ENCODE measurements around the gene RCN2. TPM values are rescaled to one million over a fixed set of nuclear protein-coding genes. Genes with fewer than 3 reads are reported as not detected.

The RCN2 gene
- total and polyA plus RNA-seq, 2 of the 8 experiments (the other 6 are each of a cell fraction or from before 2014, with no cell fraction given): 65.6 to 137 TPM

DNA sequence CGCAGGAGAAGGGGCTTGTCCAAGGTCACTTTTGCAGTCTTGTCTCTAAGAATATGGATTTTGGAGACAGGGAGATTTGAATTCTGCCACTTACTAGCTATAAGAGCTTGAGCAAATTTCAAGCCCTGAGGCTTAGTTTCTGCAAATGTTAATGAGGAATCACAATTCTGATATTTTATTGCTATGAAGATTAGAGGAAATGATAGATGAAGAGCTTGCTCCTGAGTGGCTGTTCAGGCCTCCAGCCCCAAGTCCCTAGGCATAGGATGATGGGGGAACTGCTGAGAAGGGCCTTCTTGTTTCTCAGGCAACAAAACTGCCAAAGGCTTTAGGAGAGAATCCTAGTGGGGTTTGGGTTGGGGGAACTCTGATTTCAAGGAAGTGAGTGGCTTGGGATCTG, 44.6 kb downstream of the RCN2 start:
- ChIA-PET CTCF (ENCODE audit: partially characterized antibody) (interaction anchor here (0.7 to 5.7 kb wide), 4 partner anchors 18 to 58 kb away, joined by 3 to 43 read pairs (median 18); partner anchors contain the start of gene PSTPIP1), POLR2A (ENCODE audit: partially characterized antibody) (no interaction called here)
- H3K27me3 ChIP-seq (replicated peaks in 1 of 4; ENCODE audit: control insufficient read depth in 3 of 4, extremely low read depth in 1 of 4, insufficient read depth in 3 of 4, low read length in 3 of 4): no peaks in the 10 kb centered on the region; a peak in 1 of 7 replicates
- no peak overlapping the region for H2BK15ac ChIP-seq (ENCODE audit: low read length)
- H3K4me1 ChIP-seq (replicated peaks in 1 of 4; ENCODE audit: control insufficient read depth in 3 of 4, insufficient read depth in 4 of 4, low read length in 3 of 4): peaks cover 0 to 2% (median 0%) of the 10 kb centered on the region in 4 experiments; a peak in 3 of 7 replicates
- H3K4me2 ChIP-seq (ENCODE audit: insufficient read depth in 1 of 2, low read depth in 2 of 2, low read length in 2 of 2): no peak overlapping the region
- no peaks in the 10 kb centered on the region for H3K23me2 ChIP-seq (ENCODE audit: low read depth, low read length)
- H3K9ac ChIP-seq (replicated peaks in 1 of 4; ENCODE audit: extremely low read depth in 1 of 4, low read depth in 3 of 4, low read length in 3 of 4): no peak overlapping the region
- no peak overlapping the region for H3K18ac ChIP-seq (ENCODE audit: extremely low read depth, low read length)
- peaks cover 0 to 9% of the 10 kb centered on the region in 2 experiments; a peak in 1 of 4 replicates for H3K9me3 ChIP-seq (ENCODE audit: insufficient read depth in 2 of 2, low read depth in 1 of 2, low read length in 1 of 2)
- H3K23ac ChIP-seq (ENCODE audit: insufficient read length): no peak overlapping the region
- H2BK5ac ChIP-seq (ENCODE audit: low read depth, low read length): no peak overlapping the region
- H3K79me2 ChIP-seq (ENCODE audit: control insufficient read depth in 1 of 2, insufficient read depth in 2 of 2, low read length in 2 of 2): no peaks in the 10 kb centered on the region
- no peak overlapping the region for H2BK120ac ChIP-seq (replicated peaks; ENCODE audit: low read depth, low read length)
- H3K56ac ChIP-seq (replicated peaks; ENCODE audit: insufficient read length, low read depth, low read length): no peak overlapping the region
- H3K27ac ChIP-seq (ENCODE audit: low read depth, low read length): no peak overlapping the region
- no peaks in the 10 kb centered on the region for H3K79me1 ChIP-seq (ENCODE audit: low read depth, low read length)
- H3K14ac ChIP-seq (ENCODE audit: insufficient read length): no peak overlapping the region
- H4K5ac ChIP-seq (ENCODE audit: insufficient read length, low read depth, low read length): no peak overlapping the region
- no peak overlapping the region for H2AK5ac ChIP-seq (ENCODE audit: low read depth, low read length)
- H3K36me3 ChIP-seq (ENCODE audit: control insufficient read depth in 2 of 4, insufficient read depth in 4 of 4, low read length in 3 of 4): no peaks in the 10 kb centered on the region
- no peak overlapping the region for H2BK12ac ChIP-seq (ENCODE audit: low read depth, low read length)
- no peak overlapping the region for H2AFZ ChIP-seq (ENCODE audit: low read length)
- no peak overlapping the region for H3K4me3 ChIP-seq (ENCODE audit: extremely low read depth in 1 of 4, insufficient read depth in 2 of 4, low read depth in 3 of 4, low read length in 4 of 4)
- no peak overlapping the region for H4K8ac ChIP-seq (ENCODE audit: extremely low read depth, insufficient read depth, low read length)
- no peak overlapping the region for H2BK20ac ChIP-seq (ENCODE audit: low read length)
- 88% methylated on average over 1 of the region's 1 CpG; no CpG with 5 or more reads in 1 of the 2 experiments for WGBS, 2 experiments (ENCODE audit: extremely low coverage in 1 of 2, insufficient coverage in 1 of 2, insufficient read length in 1 of 2, insufficient replicate concordance in 2 of 2, low coverage in 1 of 2, low lambda C conversion rate in 2 of 2, missing lambda C conversion rate in 1 of 2)
- FAIRE-seq (no peak), DNase-seq (ENCODE audit: low read depth in 1 of 2, low spot score in 2 of 2) (no peak)
- H4K91ac ChIP-seq (replicated peaks; ENCODE audit: insufficient read length, low read length): no peak overlapping the region
- no peak overlapping the region for H3K4ac ChIP-seq (replicated peaks; ENCODE audit: insufficient read length, low read depth, low read length)
- H4K20me1 ChIP-seq (replicated peaks in 1 of 2; ENCODE audit: control insufficient read depth in 1 of 2, insufficient read depth in 2 of 2, low read length in 2 of 2): peaks cover 0 to 2% of the 10 kb centered on the region in 2 experiments
- TF ChIP-seq KDM5A (IDR thresholded peaks at IDR 0.05; ENCODE audit: low read length): no peak
- TF ChIP-seq NANOG (IDR thresholded peaks at IDR 0.05; ENCODE audit: insufficient read depth, low read depth, low read length, poor library complexity, severe bottlenecking): no peak
- TF ChIP-seq CHD2 (IDR thresholded peaks at IDR 0.05; ENCODE audit: low read length): no peak

Measured in H1 (cell line).